GM19025 (cell line): ENCODE data around the gene TP53.
"Not testable (repeated sequence)": the region's sequence is repeated elsewhere in the genome, so short reads cannot be mapped to it uniquely, and the experiment has no call there.

Experiments
- ATAC-seq: cut with Tn5 transposase; IDR thresholded peaks from one replicate; pipeline ENCODE4 v1.9.1; 2021; ENCODE audit warnings: mild to moderate bottlenecking, low read depth, moderate library complexity; ENCODE audit not compliant: unreplicated experiment

Gene TP53

DNA sequence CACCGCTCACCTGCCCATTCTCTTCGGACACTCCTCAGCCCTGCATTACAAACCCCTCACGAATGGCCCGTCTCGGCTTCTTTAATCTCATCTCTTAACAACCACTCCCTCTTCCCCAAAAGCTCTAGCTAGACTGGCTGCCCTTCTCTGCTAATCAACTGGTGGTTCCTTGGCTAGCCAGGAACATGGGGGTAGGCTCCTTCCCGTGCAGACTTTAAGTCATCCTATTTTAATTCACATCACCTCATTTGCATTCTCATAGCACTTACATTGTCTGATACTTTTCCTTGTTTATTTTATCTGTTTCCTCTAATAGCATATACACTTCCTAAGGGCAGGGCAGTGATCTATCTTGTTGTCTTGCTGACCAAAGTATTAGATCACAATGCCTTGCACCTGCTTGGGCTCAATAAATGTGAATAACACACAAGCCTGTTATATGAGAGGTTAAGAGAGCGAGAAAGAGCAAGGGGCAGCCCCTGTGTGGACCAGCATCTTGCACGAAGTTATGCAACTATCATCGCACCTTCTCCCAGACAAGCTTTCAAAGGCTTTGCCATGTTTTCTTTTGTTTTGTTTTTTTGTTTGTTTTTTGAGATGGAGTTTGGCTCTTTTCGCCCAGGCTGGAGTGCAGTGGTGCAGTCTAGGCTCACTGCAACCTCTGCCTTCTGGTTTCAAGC lies 9.8 kb downstream of the TP53 start:
- no peak for ATAC-seq

GRCh38 chr17:7676533-7676932 lies 10.8 kb downstream of the TP53 start:
- no peak for ATAC-seq

- no peak for ATAC-seq
These were observed 12.4 kb downstream of the TP53 start for GRCh38 chr17:7674934-7675333.

DNA sequence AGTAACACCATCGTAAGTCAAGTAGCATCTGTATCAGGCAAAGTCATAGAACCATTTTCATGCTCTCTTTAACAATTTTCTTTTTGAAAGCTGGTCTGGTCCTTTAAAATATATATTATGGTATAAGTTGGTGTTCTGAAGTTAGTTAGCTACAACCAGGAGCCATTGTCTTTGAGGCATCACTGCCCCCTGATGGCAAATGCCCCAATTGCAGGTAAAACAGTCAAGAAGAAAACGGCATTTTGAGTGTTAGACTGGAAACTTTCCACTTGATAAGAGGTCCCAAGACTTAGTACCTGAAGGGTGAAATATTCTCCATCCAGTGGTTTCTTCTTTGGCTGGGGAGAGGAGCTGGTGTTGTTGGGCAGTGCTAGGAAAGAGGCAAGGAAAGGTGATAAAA lies 14.1 kb downstream of the TP53 start:
- ATAC-seq = no peak

DNA sequence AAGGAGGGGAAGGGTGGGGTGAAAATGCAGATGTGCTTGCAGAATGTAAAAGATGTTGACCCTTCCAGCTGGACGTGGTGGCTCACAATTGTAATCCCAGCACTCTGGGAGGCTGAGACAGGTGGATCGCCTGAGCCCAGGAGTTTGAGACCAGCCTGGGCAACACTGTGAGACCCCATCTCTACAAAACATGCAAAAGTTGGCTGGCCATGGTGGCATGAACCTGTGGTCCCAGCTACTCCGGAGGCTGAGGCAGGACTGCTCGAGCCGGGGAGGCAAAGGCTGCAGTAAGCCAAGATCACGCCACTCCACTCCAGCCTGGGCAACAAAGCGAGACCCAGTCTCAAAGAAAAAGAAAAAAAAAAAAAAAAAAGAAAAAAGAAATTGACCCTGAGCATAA lies 18.8 kb downstream of the TP53 start:
- ATAC-seq = no peak

DNA sequence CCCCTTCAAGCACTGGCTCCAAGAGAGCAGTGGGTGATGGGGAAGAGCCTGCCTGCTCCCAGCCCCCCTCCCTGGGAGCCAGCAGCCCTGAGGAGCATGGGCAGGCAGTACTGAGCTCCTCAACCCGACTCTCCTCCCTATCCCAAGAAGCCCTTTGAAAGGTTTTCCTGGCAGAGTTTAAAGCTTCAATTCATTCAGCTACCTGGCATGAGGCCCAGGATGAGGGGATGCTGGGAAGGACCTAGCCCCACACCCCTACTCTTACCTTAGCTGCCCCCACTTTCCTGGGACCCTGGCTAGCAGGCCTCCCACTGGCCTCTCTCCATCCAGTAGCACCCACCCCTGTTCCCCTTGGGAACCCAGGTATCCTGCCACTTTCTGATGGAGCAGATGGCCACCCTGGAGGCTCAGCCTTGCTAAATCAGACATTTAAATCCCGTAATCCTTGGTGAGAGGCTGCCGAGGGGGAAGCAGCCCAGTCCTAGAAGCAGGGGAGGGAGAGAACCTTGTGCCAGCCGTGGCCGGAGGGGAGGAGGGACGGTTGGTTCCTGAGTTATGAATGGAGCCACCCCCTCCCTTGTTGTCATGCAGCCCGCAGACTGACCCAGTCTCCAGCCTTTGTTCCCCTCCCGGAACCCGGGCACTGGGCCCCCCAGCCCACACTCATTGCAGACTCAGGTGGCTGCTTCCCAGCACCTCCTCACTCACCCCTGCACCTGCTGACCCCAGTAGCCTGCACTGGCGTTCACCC lies 19.5 kb downstream of the TP53 start:
- ATAC-seq = no peak

GRCh38 chr17:7656958-7657609 lies 30.2 kb downstream of the TP53 start:
- ATAC-seq = no peak

- no peak for ATAC-seq
These were observed 31.8 kb downstream of the TP53 start for GRCh38 chr17:7655541-7655840.

DNA sequence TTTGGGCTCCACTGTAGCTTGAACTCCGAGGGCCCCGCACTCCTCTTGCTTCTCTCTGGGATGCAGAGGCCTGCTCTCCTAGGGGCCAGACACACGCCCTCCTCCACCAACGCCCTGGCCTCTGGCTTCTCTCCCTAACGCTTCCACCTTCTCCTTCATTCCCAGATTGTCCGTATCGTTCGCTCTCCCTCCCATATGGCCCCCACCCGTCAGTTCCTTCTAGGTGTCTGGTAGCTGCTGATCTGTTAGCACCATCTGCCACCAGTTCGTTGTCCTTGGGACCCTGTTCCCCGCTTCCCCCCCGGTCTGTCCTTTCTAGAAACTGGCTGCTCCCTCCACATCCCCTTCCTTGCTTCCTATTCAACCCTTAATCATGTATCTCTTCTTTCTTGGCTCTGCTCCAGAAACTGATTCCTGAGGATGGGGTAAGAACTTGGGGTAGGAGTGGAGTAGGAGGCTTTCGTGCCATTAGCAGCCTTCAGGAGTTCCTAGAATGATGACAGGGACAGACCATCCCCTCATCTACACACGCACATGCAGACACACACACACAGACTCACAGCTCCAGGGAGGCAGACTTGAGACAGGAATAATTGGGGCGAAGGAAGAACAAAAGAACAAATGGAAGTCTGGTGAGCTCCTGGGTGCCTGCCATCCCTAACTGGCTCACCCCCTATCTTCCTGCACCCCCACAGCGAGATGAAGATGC lies 32.3 kb downstream of the TP53 start:
- no peak for ATAC-seq

DNA sequence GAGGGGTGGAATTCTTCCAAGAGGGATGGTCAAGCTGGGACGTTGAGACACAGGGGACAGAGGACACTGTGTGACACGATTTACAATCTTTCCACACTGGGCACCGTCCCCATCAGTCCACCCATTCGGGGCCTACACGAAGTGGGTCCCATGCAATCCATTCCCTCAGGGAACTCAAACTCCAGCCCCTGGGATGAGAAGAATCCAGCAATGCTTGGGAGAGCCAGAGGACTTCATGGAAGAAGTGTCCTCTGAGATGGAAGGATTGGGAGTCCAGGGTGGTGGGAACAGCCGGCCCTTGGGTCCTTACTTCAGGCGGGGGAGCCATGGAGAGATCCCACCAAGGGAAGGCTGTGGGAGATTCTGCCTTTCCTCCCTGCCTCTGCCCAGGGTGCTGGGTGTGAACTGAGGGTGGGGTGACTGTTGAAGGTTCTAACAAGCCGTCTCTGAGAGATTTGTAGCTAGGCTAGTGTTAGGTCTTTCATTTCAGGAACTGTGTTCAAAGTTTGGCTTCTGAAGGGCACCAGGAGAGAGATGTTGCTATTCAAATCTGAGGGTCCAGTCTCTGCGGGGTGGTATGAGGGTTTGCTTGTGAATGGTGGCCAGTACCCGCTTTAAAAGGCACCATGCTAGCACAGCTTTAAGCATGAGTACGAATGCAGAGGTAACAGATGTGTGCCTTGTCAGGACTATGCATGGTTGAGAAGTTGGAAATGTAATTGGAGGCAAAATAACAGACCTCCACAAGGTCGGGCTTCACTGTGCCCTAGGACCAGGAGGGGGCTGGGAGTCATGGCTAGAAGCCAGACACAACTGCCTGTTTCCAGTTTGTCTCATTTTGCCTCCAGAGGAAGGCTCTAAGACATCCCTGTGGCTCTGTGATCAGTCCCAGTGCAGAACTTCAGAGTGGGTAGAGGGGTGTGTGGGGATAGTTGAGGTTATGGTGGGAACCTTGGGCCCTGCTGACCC lies 34.6 kb downstream of the TP53 start:
- no peak for ATAC-seq

DNA sequence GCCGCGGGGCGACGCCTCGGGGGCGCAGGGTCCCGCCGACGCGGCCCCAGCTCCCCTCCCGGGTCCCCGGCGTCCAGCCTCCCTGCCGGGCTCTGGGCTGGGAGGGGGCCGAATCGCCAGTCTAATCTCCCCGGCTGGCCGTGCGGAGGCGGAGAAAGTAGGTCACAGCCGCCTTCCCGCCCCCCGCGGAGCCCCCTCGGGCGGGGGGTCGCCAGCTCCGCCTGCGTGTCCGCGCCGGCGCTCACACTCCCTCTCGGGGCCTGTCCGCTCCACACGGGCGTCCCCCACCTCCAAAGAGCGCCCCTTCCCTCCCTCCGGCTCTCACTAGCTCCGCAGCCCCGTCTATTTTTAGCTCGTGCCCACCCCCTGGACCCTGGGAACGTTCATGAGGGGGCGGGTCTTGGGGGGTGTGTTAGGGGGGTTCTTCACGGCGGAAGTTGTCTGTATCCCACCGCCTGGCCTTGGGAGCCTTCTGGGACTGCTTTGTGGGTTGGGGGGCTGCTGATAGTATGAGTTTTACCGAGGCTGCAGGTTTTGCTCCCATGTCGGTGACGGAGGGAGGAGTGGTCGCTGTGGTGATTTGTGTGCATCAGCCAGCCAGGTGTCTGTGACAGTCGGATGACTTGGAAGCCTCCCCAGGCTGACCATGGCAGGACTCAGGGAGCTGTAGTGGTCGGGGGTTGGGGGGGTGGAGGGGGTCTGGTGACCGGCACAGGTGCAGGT lies 35.5 kb downstream of the TP53 start:
- no peak for ATAC-seq

DNA sequence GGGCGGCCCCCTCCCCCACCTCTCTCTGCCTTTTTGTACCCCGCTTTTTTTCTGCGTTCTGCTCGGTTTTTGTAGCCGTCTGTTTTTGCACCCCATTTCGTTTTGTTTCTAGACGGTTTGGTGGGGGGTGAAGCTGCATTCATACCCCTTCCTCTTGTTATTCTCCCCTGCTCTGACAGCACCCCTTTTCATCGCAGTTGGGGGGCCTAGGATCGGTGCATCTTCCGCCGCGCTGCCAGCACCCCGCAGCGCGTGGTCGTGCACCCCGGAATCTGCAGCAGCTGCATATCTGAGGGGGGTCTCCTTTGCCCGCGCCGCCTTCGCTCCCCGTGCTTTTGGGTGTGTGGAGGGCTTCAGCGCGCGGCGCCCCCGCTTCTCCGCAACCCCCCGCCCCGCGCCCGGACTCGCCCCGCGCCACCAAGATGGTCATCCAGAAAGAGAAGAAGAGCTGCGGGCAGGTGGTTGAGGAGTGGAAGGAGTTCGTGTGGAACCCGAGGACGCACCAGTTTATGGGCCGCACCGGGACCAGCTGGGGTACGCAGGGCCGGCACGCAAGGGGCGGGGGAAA lies 36.1 kb downstream of the TP53 start:
- no peak for ATAC-seq

GRCh38 chr17:7650509-7651096 lies 36.7 kb downstream of the TP53 start, which contains the start of gene ATP1B2:
Gene ATP1B2, plus strand, starts transcription at chr17:7650926. Its CDS starts 593 bp downstream, at chr17:7651519.
- ATAC-seq = no peak

DNA sequence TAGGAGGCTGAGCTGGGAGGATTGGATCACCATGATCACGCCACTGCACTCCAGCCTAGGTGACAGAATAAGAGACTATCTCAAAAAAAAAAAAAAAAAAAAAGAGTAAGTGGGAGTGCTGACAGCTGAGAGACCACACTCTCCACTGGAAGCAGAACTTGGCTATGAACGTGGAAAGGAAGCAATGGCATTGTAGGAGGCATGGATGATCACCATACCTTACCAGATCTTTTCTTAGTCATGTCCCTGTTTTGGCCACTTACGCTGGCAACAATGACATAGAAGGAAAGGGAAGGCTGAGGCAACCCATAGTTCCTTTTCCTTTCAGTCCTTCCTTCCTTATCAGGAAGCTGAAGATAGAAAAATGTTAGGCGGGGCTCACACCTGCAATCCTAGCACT lies 40.3 kb downstream of the TP53 start:
- ATAC-seq = no peak

DNA sequence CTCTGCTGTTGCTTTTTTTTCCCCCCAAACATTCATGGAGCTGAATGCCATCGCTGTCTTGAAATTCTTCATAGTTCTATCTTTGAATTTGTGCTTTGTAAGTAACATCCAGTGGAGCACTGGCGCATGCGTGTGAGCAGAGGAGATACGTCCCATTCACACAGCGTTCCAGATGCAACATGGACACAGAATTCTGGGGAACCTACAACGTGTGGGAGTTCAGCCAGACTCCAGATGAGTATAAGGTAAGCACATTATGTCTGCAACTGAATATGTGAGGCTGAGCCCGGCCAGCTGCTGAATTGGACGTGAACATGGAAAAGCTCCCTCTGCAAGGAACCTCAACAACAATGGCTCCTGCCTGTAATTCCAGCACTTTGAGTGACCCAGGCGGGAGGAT lies 40.8 kb downstream of the TP53 start:
- no peak for ATAC-seq

DNA sequence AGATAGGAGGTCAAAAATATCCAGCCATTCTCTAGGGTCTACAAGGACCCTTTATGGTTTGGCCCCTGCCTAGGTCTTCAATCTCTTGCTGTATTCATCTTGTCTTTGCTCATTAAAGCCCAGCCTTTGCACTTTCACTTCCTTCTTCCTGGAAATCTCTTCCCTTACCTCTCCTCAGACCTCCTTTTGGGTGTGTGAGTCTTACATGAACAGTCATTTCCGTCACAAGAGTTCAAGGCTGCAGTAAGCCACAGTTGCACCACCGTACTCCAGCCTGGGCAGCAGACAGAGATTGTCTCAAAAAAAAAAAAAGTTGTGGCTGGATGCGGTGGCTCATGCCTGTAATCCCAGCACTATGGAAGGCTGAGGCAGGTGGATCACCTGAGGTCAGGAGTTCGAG lies 42.5 kb downstream of the TP53 start:
- no peak for ATAC-seq

DNA sequence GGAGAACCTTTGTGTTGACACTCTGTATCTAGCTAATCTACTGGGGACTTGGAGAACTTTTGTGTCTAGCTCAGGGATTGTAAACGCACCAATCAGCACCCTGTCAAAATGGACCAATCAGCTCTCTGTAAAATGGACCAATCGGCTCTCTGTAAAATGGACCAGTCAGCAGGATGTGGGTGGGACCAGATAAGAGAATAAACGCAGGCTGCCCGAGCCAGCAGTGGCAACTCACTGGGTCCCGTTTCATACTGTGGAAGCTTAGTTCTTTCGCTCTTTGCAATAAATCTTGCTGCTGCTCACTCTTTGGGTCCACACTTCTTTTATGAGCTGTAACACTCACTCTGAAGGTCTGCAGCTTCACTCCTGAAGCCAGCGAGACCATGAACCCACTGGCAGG lies 45.7 kb downstream of the TP53 start:
- not testable (repeated sequence) for ATAC-seq

DNA sequence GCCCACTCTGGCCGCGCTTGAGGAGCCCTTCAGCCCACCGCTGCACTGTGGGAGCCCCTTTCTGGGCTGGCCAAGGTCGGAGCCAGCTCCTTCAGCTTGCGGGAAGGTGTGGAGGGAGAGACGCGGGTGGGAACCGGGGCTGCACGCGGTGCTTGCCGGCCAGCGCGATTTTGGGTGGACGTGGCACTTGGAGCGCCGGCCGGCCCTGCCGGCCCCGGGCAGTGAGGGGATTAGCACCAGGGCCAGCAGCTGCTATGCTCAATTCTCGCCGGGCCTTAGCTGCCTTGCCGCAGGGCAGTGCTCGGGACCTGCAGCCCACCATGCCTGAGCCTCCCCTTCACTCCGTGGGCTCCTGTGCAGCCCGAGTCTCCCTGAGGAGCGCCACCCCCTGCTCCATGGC lies 46.5 kb downstream of the TP53 start:
- ATAC-seq = no peak

DNA sequence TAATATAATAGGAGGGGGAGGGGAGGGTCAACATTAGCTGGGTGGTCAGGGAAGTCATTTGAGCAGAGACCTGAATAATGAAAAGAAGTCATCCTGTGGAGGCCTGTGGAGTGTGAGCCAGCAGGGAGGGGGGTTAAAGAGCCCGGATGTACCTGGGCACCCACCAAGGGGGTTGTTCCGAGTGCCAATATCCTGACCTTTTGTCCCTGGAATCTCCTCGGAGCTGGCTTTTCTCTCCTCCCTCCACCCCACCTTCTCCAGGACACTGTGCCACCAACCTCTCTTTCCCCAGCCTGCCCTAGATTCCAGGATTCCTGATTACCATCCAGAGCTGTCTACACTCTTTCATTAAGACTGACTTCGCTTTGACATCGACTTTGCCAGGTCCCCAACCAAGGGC lies 51.1 kb downstream of the TP53 start:
- no peak for ATAC-seq
